GM21737 (cell line): ENCODE results near the gene DYNLT2.
"Not testable (repeated sequence)": the region's sequence is repeated elsewhere in the genome, so short reads cannot be mapped to it uniquely, and the experiment has no call there.

Source experiments
- ATAC-seq: cut with Tn5 transposase; IDR thresholded peaks from one replicate; pipeline ENCODE4 v1.9.1; 2021; ENCODE audit warnings: mild to moderate bottlenecking, moderate library complexity; ENCODE audit not compliant: unreplicated experiment

Gene DYNLT2

DNA sequence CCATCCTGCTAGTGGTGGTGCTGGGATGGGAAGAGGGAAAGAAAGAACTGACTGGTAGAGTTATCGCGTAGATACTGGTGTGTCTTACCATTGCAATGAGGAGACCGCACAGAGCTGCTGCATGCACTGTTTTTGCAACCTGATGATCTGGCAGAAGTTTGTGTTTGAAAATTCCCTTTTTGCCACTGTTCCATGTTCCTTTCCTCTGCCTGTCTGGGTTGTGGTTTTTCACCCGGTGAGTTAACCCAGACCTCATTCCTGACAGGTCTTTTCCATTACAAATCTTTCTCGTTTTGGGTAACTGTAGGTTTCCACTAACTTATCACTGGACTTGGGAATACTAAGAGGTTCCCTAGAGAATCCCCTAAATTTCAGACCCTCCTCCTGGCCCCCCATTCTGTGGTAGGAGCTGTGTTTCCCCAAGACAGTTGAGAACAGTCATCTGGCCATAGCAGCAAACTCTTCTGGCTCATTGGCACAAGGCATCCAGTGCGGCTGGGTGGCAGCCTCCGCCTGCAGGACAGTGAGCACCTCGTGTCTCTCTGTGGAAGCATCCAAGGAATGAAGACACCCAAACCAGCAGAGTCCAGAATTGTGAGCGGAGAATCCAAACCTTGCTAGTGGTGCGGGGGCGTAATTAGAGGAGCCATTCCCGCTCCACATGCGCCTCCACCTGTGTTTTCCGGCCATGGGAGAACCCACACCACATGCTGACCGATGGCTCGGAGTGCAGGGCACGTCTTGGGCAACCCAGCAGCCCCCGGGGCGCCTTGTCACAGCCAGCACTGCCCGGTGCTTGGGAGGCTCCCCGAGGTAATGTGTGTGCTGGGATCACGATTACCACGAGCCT lies 32.8 kb upstream of the DYNLT2 start:
- no peak for ATAC-seq

DNA sequence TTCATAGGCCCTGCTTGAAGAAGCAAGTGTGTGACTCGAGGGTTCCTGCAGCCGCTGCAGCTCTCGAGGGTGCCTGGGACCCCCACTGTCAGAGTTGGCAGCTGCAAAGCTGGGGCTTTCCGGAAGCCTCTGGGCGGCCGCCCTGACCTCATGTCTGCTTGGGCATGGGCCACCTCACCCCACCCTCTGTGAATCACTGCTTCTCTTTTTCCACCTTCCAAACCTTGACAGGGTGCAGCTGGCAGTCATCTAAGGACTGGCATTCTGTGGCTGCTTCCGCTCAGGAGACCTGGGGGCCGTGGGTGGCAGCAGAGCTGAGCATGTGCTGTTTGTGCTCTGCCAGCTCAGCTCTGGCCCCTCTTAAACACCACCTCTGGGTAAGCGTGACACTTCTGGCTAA lies 32.0 kb upstream of the DYNLT2 start:
- ATAC-seq, result no peak

GRCh38 chr6:169782966-169783365 lies 31.6 kb upstream of the DYNLT2 start:
- no peak for ATAC-seq

DNA sequence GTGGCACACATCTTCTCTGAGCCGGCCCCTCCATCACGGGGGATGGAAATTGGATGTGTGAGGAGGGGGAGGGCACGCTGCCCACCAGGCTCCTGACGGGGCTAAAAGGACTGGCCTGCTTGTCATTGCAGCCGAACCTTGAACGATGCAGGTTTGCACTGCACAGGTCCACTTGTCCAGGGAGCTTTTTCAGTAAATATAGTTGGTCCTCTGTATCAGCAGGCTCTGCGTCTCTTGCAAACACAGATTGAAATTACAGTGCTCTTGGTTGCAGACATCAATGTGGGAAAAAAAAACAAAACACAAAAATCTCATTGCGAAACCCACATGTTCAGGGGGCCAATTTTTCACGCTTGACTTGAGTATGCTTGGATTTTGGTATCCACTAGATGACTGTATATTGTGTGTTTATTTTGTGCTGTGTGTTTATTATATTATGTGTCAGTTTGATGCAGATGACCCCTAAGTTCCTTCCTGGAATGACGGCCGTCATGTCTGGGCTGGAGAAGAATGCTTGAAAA lies 29.3 kb upstream of the DYNLT2 start:
- ATAC-seq, result no peak

GRCh38 chr6:169779896-169780295 lies 28.5 kb upstream of the DYNLT2 start:
- ATAC-seq, result no peak

DNA sequence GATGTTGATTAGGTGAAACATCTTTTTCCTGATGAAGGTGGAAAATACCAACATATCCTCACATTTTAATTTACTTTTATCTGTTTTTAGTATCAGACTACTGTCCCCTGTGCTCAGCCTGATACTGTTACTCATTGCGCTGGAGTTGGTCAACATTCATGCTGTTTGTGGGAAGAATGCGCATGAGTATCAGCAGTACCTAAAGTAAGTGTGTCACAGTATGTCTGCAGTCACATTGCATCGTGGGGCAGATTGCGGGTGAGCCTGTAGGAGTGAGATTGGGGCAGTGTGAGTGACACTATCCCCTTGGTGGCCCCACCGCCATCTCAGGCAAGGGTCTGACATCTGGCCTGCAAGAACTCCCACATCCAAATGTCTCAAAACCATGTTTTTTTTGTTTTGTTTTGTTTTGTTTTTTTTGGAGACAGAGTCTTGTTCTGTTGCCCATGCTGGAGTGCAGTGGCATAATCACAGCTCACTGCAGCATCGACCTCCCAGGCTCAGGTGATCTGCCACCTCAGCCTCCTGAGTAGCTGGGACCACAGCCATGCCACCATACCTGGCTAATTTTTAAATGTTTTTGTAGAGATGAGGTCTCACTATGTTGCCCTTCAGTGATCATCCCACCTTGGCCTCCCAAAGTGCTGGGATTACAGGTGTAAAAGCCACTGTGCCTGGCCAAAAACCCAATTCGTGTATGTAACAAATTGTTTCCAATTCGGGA lies 27.9 kb upstream of the DYNLT2 start:
- no peak for ATAC-seq

- ATAC-seq, result no peak
These were observed 27.3 kb upstream of the DYNLT2 start for GRCh38 chr6:169778646-169779045.

GRCh38 chr6:169777896-169778295 lies 26.5 kb upstream of the DYNLT2 start:
- ATAC-seq, result no peak

GRCh38 chr6:169776379-169776778 lies 25.0 kb upstream of the DYNLT2 start:
- no peak for ATAC-seq

DNA sequence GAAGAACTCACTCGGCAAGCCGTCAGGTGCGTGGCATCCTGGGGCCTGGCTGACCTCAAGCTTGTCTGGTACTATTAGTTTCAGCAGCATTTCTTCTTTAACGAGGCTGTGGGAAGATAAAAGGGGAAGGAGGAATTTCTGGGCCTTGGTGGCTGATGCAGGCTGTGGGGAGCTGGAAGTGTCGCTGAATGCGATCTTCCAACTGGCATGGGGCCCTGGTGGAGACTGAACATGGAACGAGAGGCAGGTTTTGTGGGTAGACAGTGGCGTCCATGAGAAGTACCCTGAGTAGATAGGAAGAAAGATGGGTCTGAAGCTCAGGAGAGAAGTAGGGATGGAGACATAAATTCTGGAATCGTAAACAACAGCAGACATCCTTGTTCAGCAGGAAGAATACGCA lies 23.9 kb upstream of the DYNLT2 start:
- ATAC-seq, result no peak

GRCh38 chr6:169774347-169774746 lies 23.0 kb upstream of the DYNLT2 start:
- ATAC-seq, result no peak

DNA sequence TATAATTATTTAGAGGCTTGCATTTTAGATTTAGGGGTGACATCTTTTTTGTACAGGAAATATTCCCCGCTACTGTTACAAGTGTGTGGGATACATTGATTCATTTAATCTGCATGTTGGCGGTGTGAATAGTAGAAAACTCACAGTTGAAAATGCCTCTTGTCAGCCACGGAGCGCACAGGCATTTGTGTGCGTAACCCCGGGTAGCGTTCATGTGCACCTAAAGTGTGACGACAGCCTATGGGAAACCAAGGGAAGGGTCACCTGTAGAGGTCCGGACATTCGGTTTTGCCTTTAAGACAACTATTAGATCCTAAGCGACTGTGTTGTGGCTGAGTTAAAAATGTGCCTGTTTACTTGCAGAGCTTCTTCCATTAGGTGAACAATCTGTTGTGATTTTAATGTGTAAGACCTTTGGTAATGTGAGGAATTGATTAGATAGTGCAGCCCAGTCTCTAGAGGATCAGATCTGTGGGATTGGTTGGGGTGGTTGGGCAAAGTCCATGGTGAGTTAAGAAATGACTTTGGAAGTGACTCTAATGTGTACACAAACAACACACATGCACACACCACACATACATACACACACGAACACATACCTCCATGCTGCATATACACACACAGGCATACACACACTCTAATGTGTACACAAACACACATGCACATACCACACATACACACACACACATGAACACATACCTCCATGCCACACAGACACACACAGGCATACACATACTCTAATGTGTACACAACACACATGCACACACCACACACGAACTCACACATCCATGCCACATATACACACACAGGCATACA lies 15.8 kb upstream of the DYNLT2 start:
- no peak for ATAC-seq

GRCh38 chr6:169766232-169766631 lies 14.9 kb upstream of the DYNLT2 start:
- no peak for ATAC-seq

DNA sequence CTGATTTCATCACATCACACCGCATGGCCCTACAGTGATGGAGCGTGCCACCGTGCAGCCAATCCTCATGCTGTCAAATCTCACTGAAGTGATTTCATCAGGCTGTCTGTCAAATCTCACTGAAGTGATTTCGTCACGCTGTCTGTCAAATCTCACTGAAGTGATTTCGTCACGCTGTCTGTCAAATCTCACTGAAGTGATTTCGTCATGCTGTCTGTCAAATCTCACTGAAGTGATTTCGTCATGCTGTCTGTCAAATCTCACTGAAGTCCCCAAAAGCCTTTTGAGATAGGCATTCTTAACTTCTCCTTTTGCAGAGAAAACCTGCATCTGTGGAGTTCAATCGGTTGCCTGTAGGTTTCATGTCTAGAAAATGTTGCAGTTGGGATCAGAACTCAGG lies 14.4 kb upstream of the DYNLT2 start:
- not testable (repeated sequence) for ATAC-seq

GRCh38 chr6:169763881-169764280 lies 12.5 kb upstream of the DYNLT2 start:
- no peak for ATAC-seq

- ATAC-seq, result no peak
These were observed 11.9 kb upstream of the DYNLT2 start for GRCh38 chr6:169763308-169763707.

GRCh38 chr6:169755162-169755561 lies 3.8 kb upstream of the DYNLT2 start:
- no peak for ATAC-seq

- ATAC-seq, result no peak
These were observed 777 bp upstream of the DYNLT2 start for GRCh38 chr6:169752074-169752623.

DNA sequence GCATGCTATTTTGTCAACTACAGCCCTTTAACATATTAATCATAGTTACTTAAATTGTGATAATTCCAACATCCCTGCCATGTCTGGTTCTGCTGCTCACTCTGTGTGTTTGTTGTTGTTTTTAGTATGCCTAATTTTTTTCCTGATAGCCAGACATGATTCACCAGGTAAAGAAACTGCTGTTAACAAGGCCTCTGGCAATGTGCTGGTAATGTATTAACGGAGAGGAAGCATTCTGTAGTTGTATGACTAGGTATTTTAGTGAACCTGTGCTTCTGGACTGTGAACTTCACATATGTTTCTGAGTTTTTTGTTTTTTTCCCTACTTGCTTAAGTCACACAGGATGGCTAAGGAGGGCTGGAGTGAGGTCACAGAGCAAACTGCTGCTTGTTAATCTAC lies 4.8 kb downstream of the DYNLT2 start:
- ATAC-seq, result no peak

- ATAC-seq, result no peak
These were observed 6.0 kb downstream of the DYNLT2 start for GRCh38 chr6:169745405-169745804.

- no peak for ATAC-seq
These were observed 10.0 kb downstream of the DYNLT2 start for GRCh38 chr6:169741344-169741743.
